ENCODE measurements around the gene ANAPC2. TPM values are rescaled to one million over a fixed set of nuclear protein-coding genes. Genes with fewer than 3 reads are reported as not detected.

The ANAPC2 gene
- total and polyA plus RNA-seq, 12 donors, result 23.7 to 69.6 (median 27.7) TPM

DNA sequence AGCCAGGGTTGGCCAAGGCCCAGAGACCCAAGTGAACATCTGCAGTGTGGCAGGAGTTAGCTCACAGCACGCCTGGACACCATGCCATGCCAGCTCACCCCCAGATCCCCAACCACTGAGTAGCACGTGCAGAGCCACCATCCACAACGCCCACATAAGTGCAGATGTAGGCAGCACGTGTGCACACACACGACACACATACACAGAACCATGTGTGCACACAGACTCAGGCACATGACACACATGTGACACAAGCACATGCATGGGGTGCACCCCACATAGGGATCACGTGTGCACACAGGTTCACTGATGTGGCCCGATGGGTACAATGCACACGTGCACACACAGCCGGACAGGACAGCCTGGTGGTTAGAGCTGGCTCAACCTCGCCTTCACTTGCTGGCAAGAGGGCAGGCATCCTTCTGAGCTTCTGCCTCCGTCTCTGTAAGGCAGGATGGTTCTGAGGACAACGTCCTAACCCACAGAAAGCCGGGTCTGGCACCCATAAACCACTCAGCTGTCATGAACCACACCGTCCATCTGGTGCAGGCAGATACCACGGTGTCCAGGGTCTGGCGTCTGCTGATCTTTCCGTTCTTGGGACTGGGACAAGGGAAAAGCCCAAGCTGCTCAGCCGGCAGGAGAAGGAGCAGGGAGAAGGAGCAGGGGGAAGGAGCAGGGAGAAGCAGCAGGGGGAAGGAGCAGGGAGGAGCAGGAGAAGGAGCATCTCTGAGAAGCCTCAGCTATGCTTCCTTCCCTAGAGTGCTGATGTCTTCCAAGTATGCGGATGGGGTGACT, 30.5 kb downstream of the ANAPC2 start:
- 64 to 65% methylated on average over 19 of the region's 19 CpGs for WGBS, 2 donors
- TF ChIP-seq, protein P1, sequence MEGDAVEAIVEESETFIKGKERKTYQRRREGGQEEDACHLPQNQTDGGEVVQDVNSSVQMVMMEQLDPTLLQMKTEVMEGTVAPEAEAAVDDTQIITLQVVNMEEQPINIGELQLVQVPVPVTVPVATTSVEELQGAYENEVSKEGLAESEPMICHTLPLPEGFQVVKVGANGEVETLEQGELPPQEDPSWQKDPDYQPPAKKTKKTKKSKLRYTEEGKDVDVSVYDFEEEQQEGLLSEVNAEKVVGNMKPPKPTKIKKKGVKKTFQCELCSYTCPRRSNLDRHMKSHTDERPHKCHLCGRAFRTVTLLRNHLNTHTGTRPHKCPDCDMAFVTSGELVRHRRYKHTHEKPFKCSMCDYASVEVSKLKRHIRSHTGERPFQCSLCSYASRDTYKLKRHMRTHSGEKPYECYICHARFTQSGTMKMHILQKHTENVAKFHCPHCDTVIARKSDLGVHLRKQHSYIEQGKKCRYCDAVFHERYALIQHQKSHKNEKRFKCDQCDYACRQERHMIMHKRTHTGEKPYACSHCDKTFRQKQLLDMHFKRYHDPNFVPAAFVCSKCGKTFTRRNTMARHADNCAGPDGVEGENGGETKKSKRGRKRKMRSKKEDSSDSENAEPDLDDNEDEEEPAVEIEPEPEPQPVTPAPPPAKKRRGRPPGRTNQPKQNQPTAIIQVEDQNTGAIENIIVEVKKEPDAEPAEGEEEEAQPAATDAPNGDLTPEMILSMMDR (IDR thresholded peaks at IDR 0.05), result no peak

DNA sequence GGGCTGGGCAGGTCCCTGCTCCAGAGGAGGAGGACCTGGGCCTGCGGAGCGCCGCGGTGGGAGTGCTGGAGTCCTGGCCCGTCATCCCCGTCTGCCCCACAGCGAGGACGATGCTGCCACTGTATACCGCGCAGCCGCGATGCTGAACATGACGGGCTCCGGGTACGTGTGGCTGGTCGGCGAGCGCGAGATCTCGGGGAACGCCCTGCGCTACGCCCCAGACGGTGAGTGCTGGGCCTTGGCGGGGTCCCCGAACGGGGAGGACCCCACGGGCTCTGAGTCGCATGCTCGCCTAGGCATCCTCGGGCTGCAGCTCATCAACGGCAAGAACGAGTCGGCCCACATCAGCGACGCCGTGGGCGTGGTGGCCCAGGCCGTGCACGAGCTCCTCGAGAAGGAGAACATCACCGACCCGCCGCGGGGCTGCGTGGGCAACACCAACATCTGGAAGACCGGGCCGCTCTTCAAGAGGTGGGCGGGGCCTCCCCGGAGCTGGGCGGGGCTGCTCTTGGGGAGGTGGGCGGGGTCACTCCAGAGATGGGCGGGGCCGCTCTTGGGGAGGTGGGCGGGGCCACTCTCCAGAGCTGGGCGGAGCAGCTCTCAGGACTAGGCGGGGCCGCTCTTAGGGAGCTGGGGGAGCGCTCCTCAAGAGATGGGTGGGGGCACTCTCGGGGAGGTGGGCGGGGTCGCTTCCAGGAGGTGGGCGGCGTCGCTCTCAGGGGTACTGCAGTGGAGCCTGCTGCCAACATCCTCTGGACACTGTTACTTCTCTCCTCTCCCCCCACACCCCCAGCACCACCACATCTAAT, 31.6 kb downstream of the ANAPC2 start:
- WGBS, 2 donors, result 3% methylated on average over 63 to 65 of the region's 65 CpGs
- peak; percentile 42 to 77 (median 64) for ATAC-seq
- intact Hi-C loops (cut with DNase I), result no loop called here
- H3K27ac ChIP-seq, result no peak overlapping the region
- no peaks in the 10 kb centered on the region for H3K9me3 ChIP-seq
- DNase-seq, result no peak
- H3K27me3 ChIP-seq, result peaks cover 26 to 81% (median 72%) of the 10 kb centered on the region in 7 donors
- no peaks in the 10 kb centered on the region for H3K36me3 ChIP-seq
- H3K4me1 ChIP-seq, result peaks cover 0 to 12% (median 8%) of the 10 kb centered on the region in 9 donors
- TF ChIP-seq, protein P1 (IDR thresholded peaks at IDR 0.05), result no peak
- H3K4me3 ChIP-seq, result peak overlapping the region in 5 of 10 donors; percentile 1 to 28 (median 17)

More for the DNA sequence above, 30.5 kb downstream of the ANAPC2 start:
- peaks cover 3 to 22% (median 17%) of the 10 kb centered on the region in 9 donors for H3K4me1 ChIP-seq
- no peaks in the 10 kb centered on the region for H3K9me3 ChIP-seq
- no peak overlapping the region for H3K27ac ChIP-seq
- H3K4me3 ChIP-seq, result no peak overlapping the region
- ATAC-seq (no peak), DNase-seq (no peak)
- H3K27me3 ChIP-seq, result peaks cover 34 to 91% (median 82%) of the 10 kb centered on the region in 7 donors
- no peaks in the 10 kb centered on the region for H3K36me3 ChIP-seq
- intact Hi-C loops (cut with DNase I), result no loop called here

DNA sequence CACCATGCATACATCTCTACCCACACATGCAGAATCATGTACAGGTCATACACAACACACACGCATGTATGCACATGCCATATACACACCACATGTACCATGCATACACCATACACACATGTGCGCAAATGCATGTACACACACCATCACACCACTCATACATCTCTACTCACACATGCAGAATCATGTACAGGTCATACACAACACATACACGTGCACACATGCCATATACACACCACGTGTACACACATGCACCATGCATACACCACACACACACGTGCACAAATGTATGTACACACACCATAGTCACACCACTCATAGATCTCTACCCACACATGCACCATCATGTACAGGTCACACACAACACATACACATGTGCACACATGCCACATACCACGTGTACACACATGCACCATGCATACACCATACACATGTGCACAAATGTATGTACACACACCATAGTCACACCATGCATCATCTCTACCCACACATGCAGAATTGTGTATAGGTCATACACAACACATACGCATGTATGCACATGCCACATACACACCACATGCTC, 35.4 kb downstream of the ANAPC2 start:
- no peak for ATAC-seq
- Histone ChIP-seq H3K27me3 (peaks cover 7 to 63% (median 44%) of the 10 kb centered on the region in 7 donors), H3K4me3 (no peak overlapping the region), H3K9me3 (no peaks in the 10 kb centered on the region), H3K27ac (no peak overlapping the region), H3K4me1 (peaks cover 0 to 10% (median 6%) of the 10 kb centered on the region in 9 donors), H3K36me3 (no peaks in the 10 kb centered on the region)
- TF ChIP-seq, protein P1 (IDR thresholded peaks at IDR 0.05), result no peak
- intact Hi-C loops (cut with DNase I), result no loop called here
- WGBS, 2 donors, result 89 to 93% methylated on average over 7 of the region's 7 CpGs
- DNase-seq, result no peak

All from heart right ventricle (tissue), 16 donors.